Lower leg skin (tissue), 3 donors: ENCODE results near the gene THSD4.

Experiments used
- CTCF ChIP-seq, 3 donors: fragments of 450-650 bp; IDR thresholded peaks; one replicate each; pipeline ENCODE4 v1.5.1; 2016; ENCODE audit warnings: antibody characterized with exemption in 3 of 3, mild to moderate bottlenecking in 3 of 3, moderate library complexity in 2 of 3
- POLR2A ChIP-seq, 2 donors: fragments of 450-650 bp; IDR thresholded peaks; one replicate each; pipeline ENCODE4 v1.6.1; 2016 to 2017; ENCODE audit warnings: antibody characterized with exemption in 2 of 2, mild to moderate bottlenecking in 1 of 2, moderate library complexity in 1 of 2

- TF ChIP-seq POLR2A (IDR thresholded peaks at IDR 0.05): no peak
- no peak for TF ChIP-seq CTCF (IDR thresholded peaks at IDR 0.05)
These were observed 265.1 kb downstream of the THSD4 start for GRCh38 chr15:71380345-71380744.
